GM21423 (cell line): ENCODE measurements around the gene MYOD1.
A peak's percentile ranks its signal among the peaks of the same experiment; 100 is the strongest.

Source experiments
- ATAC-seq: cut with Tn5 transposase; IDR thresholded peaks from one replicate; pipeline ENCODE4 v1.9.1; 2021; ENCODE audit warnings: mild to moderate bottlenecking, moderate library complexity; ENCODE audit not compliant: unreplicated experiment

MYOD1 gene

DNA sequence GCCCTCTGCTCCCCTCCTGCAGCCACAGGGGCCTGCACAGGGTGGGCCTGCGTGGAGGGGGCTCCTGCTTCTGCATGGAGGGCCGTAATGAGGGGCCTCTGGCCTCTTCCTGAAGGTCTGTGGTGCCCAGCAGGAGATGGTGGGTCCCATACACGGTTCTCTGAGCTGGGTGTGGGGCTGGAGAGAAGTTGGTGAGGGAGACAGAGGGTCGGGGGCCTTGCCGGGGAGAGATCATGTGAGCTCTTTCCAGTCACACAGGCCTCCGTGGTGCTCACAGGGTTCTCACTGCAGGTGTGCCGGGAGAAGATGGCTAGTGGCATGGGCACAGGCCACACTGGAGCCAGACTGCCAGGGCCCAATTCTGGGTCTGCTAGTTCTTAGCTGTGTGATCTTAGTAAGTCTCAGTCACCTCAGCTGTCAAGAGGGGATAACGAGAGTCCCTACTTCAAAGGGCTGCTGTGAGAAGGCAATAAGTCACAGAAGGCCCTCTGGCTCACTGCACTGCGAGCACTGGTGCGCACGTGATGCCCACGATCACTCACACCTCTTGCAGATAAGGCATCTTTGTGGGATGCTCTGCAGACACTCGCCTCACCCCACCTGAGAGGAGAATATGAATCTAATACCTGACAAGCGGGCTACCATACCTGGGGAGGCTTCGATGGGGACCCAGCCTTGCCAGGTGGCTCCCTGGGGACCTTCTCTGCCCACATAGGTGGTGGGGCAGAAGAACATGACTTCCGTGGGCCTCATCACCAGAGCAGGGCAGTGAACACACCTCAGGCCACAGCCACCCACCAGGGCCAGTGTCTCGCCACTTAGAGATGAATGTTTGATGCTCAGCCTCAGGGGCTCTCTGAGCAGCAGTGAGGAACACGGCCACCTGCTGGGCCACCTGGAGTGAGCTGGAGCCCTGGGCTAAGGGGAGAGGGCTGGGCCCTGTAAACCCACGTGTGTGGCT lies 29.7 kb downstream of the MYOD1 start:
- ATAC-seq: no peak

DNA sequence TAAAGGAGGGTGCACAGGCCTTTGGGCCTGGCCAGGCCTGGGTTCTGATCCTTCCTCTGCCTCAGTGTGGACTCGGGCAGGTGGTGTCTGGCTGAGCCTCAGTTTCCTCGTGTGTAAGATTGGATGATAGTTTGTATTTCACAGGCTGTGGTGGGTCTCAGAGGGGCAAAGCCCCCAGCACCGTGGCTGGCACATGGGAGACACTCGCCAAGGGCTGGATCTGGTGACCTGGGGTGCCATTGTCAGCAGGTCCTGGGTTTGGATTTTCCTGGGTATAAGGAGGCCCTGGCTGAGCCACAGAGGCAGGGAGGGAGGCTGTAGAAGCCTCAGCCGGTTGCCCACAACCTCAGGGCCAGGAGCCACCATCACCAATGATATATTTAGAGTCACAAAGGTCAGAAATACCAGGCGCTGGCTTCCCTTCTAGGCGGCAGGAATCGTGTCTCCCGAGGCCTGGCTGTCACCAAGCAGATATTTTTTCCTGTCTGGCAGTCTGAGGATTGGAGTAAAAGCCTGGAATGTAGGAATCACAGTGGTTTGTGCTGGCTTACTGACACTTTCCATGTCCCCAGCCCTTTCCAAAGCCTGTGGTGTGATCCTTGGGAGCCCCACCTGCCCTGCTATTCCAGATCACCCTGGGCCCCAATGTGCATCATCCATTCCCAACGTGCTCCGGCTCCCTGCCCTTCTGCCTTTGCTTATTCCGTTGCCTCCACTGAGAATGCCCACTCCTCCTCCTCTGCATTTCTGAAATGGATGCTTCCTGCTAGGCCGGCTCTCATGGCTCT lies 30.8 kb downstream of the MYOD1 start:
- no peak for ATAC-seq

DNA sequence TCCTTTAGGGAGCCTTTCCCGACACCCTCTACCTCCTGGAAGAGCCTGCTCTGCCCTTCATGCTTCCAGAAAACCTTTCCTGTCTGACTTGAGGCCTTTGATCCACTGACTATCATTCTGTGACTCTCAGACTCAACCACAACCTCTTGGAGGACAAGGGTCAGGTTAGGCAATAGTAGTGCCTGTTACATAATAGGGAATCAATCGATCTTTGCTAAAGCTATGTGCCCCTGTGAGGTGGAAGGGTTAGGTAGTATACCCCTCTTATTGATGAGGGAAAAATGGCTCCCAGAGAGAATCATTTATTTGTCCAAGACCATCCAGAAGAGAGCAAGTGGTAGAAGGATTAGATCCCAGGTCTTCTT lies 31.4 kb downstream of the MYOD1 start:
- no peak for ATAC-seq

DNA sequence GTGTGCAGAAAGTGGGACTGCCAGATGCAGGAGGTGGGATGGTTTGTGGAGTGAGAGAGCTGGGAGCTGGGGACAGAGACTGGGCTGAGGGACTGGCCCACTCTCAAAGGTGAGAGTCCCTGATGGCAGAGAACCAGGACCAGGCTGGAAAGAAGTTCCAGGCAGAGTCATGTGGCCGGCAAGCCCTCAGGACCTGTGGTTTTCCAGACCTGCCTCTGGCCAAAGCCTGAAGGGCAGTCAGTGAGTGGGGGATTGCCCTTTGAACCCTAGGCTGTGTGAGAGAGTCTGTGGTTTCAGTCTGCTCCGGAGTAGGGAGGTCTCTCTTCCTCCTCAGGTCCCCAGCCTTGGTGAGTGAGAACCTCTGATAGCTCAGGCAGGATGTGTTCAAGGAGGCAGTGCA lies 32.2 kb downstream of the MYOD1 start:
- no peak for ATAC-seq

DNA sequence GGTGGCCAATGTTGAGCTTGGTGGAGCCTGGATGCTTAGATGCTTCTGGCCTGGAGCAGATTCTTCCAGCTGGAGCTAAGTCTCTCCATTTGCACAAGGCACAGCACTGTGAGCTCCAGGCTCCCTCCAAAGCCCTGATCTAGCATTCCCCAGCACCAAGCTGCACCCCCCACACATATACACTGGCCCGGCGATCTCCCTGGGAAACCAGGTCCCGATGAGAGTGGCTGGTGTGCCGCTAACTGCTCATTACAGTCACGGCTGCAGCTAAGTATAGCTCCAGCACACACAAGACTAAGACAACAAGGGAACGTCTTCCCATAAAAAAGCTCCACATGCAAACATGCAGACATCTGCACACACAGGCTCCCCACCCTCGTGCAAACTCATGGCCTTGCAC lies 32.8 kb downstream of the MYOD1 start:
- ATAC-seq: no peak

DNA sequence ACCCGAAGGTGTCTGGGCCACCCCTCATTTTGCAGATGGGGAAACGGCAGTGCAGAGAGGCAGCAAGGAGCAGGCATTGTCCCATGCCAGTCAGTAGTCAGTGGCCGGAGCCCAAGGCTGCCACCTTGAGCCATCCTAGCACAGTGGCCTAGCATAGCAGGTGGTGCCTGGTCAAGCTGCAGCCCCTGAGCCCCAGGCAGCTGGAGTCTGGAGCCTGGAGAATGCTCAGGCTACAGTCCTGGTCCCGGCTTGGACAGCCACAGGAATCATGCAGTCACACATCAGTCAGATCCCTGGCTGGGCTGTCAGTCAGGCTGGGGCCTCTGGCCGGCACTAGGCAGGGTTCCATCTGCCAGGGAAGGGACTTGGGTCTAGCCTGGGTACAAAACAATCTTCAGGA lies 33.8 kb downstream of the MYOD1 start:
- no peak for ATAC-seq

DNA sequence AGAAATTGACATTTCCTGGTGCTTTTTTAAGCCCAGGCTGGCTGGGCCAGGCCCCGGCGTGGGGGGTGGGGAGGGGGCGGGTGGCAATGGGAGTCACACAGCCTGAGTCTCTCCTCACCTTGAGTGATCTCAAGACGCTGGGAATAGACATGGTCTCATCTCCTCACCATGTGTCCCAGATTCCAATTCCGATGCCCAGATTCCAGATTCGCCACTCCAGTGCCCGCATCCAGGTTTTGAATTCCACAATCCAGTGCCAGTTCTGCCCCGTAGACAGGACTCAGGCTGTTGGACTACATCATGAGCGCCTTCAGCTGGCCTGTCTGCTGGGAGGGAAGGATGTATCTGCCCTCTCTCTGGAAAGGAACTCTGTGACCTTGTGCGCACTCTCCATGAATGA lies 34.3 kb downstream of the MYOD1 start:
- no peak for ATAC-seq

DNA sequence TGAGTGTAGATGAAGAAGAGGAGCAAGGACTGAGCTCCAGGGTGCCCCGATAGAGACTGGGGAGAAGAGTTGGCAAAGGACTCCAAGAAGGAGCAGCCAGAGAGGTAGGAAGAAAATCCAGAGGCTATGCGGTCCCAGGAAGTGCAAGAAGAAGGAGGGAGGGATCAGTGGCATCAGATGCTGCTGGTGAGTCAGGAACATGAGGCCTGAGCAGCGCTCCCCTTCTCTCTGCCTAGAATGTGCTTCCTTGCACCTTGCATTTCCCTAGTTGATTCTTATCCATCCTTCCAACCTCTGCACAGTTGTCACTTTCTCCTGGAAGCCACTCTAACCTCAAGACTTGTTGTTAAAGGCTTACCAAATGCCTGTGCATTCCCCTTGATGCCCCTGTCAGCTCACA lies 36.5 kb downstream of the MYOD1 start:
- no peak for ATAC-seq

DNA sequence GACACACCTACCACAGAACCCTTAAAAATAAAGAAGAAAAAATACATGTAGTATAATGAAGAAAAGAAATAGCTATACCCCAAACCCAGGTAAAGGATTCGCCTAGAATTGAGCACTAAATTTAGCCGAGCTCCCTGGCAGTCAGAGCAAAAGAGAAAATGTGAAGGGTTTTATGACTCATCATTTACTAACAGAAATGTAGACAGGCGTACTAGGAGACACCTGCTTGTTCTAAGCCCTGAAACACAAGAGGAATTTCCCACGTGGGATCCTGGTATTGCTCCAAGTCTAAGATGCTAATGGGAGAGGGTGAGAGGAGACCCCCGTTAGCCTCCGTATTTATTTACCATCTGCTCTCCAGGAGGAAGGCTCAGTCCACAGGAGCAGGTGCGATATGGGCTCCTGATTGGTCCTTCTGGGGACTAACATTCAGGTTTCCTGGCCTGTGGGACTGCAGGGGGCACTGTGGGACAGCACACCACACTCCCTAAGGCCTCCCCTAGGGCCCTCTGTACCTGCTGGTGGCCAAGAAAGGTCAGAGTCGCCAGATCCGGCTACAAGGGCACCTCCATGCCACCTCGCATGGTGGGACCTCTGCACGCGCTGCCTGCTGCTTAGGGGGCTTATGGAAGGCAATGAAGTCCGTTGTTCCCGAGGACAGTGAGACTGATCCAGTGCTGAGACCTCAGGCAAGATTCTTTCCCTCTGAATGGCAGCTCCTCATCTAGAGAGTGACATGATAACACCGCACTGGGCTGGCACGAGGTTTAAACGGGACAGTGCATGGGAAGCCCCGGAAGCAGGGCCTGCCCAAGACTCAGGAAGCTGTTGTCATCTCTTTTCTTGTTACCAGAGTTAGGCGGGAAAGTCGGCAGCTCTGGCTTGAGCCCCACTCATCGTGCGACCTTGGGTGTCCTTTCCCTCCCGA lies 41.0 kb downstream of the MYOD1 start:
- ATAC-seq: peak; percentile 70

DNA sequence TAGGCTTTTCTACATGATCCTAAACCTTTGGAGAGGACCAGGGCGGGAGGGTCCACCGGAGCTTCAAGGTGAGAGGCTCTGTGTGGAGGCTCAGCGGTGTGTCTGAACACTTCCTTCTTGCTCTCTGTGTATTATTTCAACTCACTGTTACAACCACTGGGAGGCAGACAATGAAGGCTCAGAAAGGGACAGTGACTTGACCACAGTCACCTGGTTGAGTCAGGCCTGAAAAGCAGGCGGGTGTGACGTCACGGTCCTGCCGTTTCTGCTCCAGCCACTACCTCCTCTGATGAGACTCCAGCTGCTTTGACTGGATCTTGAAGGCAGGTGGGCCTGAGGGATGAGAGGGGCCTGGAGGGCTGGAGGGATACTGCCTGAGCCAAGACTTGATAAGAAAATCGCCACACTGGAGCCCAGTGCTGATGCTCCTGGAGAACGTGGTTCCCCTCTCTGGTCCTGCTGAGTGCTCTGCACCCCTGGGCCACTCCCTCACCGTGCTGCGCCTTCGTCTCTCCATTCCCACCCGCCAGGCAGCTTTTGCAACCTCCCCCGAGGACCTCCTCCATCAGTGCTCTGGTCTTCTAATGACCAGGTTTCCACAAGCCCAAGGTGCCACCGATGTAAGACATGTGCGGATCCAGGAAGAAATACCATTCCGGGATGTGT lies 43.1 kb downstream of the MYOD1 start:
- ATAC-seq: no peak

DNA sequence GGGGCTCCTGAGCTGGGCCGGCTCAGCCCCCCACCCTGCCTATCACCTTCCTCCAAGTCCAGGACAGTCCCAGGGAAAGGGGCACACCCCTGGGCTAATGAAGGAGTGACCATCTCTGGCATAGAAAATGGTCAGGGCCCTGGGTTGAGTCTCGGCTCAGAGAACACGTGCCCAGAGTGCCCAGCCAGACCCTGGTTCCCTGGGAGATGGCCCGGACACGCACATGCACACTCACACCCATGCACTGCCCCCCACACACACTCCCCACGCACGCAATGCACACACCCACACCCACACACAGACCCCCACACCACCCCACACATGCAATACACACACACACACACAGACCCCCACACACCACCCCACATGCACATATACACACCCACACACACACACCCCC lies 43.9 kb downstream of the MYOD1 start:
- no peak for ATAC-seq

DNA sequence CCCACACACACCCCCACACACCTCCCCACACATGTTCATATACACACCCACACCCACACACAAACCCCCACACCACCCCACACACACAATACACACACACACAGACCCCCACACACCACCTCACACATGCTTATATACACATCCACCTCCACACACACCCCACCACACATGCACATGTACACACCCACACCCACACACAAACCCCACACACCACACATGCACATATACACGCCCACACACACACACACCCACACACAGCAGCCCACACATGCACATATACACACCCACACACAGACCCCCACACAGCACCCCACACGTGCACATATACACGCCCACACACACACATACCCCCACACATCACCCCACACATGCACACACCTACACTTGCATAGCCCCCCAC lies 44.3 kb downstream of the MYOD1 start:
- ATAC-seq: no peak

DNA sequence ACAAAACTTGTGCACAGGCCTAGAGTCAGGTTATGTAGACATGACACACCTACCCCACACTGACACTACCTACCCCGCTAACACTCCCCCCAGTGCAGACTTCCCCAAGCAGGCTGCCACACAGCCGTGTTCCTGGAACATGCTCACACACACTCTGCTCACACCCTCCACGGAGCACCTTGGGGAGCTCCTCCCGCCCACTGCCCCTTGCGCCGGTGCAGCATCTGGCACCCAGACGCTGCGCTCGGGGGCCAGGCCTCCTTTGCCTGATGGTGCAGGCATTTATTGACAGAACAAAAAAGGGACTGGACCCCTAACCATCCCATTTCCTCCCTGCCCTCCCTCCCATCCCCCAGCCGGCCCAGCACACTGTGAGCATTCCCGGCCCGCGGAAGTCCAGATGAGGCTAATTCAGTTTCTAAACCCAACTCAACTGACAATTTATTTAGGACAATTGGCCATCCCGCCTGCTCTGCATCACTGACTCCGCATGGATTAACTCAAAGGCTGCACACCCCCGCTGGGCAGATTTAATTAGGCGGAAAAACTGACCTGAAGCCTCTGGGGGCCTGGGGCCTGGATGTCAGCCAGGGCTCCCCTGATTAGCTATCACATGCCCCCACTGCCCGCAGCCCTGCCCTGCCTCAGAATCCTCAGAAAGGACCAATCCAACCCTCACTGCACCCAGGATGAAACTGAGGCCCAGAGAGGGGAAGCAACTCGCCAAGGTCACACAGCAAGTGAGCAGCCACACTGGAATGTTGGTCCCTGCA lies 45.3 kb downstream of the MYOD1 start:
- ATAC-seq: no peak

DNA sequence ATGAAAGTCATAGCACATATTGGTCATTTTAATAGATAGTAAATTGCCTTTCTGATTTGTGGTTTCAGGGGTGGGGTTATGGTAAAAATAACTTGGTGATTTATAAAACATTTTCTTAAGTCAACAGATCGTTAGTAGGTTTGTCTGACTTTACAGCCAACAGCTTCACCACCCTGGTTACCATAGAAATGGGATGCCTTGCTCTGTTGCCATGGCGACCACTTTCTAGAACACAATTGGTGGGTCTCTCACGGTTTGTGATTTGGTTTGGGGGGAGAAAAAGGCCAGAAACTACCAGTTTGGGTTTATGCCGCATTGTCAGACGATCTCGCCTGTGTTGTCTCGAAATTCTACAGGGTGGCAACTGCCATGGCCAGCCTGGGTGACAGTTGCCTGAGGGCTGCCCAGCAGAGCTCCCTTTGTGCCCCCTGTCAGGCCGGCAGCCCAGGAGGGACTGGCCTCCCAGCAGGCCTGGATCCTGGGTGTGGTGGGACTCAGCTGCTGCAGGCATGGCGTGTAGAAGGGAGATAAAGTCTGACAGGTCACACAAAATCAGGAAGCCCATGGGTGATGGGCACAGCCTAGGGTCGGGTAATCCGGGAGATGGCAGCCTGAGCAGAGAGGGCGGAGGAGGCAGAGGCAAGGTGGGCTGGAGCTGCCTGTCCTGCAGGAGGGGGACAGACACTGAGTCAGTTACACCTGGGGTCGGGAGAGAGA lies 46.1 kb downstream of the MYOD1 start:
- no peak for ATAC-seq

DNA sequence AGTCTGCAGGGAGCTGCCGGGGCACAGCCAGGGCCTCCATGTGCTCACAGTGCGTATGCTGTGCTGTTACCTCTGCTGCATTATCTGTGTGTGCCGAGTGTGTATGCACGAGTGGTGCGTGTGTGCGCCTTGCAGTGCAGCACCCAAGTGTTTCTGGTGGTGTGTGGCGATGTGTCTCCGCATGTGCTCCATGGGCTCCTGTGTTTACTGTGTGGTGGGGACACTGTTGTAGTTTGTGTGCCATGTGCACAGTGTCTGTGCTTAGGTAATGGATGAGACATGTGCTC lies 46.6 kb downstream of the MYOD1 start:
- ATAC-seq: no peak

DNA sequence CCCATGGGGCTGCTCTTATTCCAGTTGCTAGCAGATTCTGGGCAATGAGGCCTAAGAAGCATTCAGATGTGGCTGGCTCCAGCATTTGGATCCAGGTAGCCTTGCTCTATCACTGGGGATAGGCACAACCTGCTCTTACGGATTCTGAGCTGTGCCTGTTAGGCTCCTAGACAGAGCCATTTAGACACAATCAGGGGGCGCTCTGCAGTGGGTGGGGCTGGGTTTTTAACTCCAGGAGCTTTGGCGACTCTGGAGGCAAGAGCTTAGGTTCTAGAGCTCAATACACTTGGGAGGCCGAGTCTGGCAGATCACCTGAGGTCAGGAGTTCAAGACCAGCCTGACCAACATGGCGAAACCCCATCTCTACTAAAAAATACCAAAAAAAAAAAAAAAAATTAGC lies 47.2 kb downstream of the MYOD1 start:
- no peak for ATAC-seq

DNA sequence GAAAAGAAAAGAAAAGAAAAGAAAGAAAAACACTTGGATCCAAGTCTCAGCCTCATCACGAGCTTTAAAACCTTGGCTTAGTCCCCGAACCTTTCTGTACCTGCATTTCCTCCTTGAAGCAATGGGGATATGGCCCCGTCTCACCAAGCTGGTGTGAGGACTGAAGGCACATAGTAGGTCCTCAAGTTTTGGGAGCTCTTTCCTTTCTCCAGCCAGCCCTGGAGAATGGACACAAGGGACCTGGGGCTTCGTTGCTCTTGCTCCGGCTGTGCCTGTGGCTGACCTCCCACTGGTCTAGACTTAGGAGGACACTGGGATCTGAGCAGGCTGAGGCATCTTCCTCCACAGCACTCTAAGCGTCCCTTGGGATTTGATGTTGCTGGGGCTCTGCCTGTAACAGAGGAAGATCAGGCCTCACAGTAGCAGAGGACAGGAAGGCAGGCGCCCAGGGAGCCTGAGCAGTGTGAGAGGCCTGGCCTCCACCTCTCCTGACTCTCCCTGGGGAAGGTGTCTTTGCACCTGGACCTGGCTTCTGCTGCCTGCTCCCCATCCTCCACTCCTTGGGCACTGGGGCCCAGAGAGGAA lies 48.0 kb downstream of the MYOD1 start:
- ATAC-seq: no peak

DNA sequence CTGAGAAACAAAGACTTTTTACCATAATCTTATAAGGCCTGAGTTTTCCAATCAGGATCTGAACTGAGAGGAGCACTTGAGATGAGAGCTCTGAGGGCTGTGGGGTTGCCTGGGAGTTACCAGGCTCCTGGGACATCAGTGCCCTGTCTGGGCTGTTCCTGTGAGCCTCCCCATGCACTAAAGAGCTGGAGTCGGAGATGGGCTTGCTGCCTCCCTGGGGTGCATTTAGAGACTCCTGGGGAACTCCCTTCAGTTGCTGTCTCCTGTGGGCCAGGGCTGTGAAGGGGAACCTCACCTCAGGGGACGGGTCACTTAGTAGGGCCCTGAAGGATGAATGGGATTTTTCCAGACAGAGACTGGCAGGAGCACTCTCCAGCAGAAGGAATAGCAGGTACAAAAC lies 48.5 kb downstream of the MYOD1 start:
- no peak for ATAC-seq

DNA sequence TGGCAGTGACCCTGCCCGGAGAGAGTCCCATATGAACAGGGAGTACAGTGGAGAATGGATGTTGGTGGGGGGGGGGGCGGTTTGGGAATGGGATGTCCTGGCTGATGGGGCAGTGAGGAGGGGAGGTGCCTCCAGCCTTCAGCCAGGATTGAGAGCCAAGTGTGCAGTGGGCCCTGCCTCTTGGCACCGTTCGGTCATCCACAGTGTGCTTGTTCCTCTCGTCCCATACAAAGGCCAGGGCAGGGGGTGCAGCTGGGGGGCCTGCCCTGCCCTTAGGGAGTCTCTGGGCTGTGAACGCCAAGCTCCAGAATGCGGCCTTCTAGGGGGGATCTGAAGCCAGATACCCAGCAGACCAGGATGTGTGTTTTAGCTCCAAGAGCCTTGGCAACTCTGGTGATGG lies 49.2 kb downstream of the MYOD1 start:
- ATAC-seq: no peak
